Measurements from ENCODE around the gene C1orf94.

- TF ChIP-seq CTCF (optimal IDR thresholded peaks at IDR 0.05 in 1 of 3, IDR thresholded peaks at IDR 0.05 in 1 of 3, conservative IDR thresholded peaks at IDR 0.05 in 1 of 3; ENCODE audit: extremely low read depth in 1 of 3, insufficient read depth in 2 of 3, low read length in 3 of 3) (no peak), EZH2 (IDR thresholded peaks at IDR 0.05; ENCODE audit: low read length) (no peak)
These were observed 11.7 kb downstream of the C1orf94 start for GRCh38 chr1:34188418-34188817.

Measured in keratinocyte (primary cell).